A673 (cell line): ENCODE data around the gene LRRC10. TPM values are rescaled to one million over a fixed set of nuclear protein-coding genes. Genes with fewer than 3 reads are reported as not detected.

Experiments used
- BruUV-seq: library from RNA; stranded (reverse); fragments of 400-500 nt; replicated peaks from 2 replicates; lab custom pipeline; 2021; lab: Mats Ljungman, UMichigan
- CTCF ChIA-PET: fragments of 300-600 bp; sonication (Branson Sonifier 250); formaldehyde crosslinking; loops from one replicate; lab custom pipeline; 2022; ENCODE audit warnings: antibody characterized with exemption; lab: Charles Lee
- POLR2A ChIA-PET: fragments of 300-600 bp; sonication (Branson Sonifier 250); formaldehyde crosslinking; loops from one replicate; lab custom pipeline; 2022; ENCODE audit warnings: antibody characterized with exemption; ENCODE audit not compliant: low non-redundant PET; lab: Charles Lee
- DNase-seq: peaks from one replicate; pipeline ENCODE4 v3.0.0-alpha.2; 2015; ENCODE audit warnings: low spot score
- H3K27ac ChIP-seq: fragments of 200-600 bp; sonication (generic); 2 replicates; pipeline ENCODE4 v1.5.1; 2016; ENCODE audit warnings: mixed run types, low read depth, mild to moderate bottlenecking, mixed read lengths, antibody characterized with exemption, low read length; ENCODE audit not compliant: poor library complexity, severe bottlenecking
- H3K27me3 ChIP-seq: fragments of 200-600 bp; sonication (generic); replicated peaks from 2 replicates; pipeline ENCODE4 v1.6.1; 2017; ENCODE audit warnings: mixed run types, low read depth, mild to moderate bottlenecking, mixed read lengths, antibody characterized with exemption, low read length; ENCODE audit not compliant: insufficient read depth, poor library complexity
- H3K36me3 ChIP-seq: fragments of 200-600 bp; sonication (generic); 2 replicates; pipeline ENCODE4 v1.6.1; 2016; ENCODE audit warnings: mixed run types, mild to moderate bottlenecking, mixed read lengths, antibody characterized with exemption, low read length; ENCODE audit not compliant: insufficient read depth, poor library complexity, severe bottlenecking
- H3K4me1 ChIP-seq: fragments of 200-600 bp; sonication (generic); 2 replicates; pipeline ENCODE4 v1.6.1; 2017; ENCODE audit warnings: mixed run types, mild to moderate bottlenecking, mixed read lengths, antibody characterized with exemption, low read length; ENCODE audit not compliant: insufficient read depth, poor library complexity, severe bottlenecking
- H3K4me3 ChIP-seq: fragments of 200-600 bp; sonication (generic); 2 replicates; pipeline ENCODE4 v1.5.1; 2016; ENCODE audit warnings: low read depth, mixed run types, mild to moderate bottlenecking, mixed read lengths, low read length; ENCODE audit not compliant: poor library complexity, severe bottlenecking
- H3K9me3 ChIP-seq: fragments of 200-600 bp; sonication (generic); 2 replicates; pipeline ENCODE4 v1.6.1; 2016; ENCODE audit warnings: mixed run types, low read depth, mild to moderate bottlenecking, mixed read lengths, antibody characterized with exemption, low read length; ENCODE audit not compliant: poor library complexity, severe bottlenecking
- CTCF ChIP-seq: fragments of 300-800, 200-600 bp; sonication (generic); conservative IDR thresholded peaks from 2 replicates; pipeline ENCODE4 v1.5.1; 2017; ENCODE audit warnings: low read depth, mild to moderate bottlenecking, antibody characterized with exemption, low read length, moderate library complexity, mixed read lengths
- EZH2 ChIP-seq: fragments of 200-600 bp; sonication (generic); IDR thresholded peaks from 2 replicates; pipeline ENCODE4 v1.6.1; 2017; ENCODE audit warnings: borderline replicate concordance, low read depth, mild to moderate bottlenecking, mixed read lengths, antibody characterized with exemption, low read length; ENCODE audit not compliant: poor library complexity, severe bottlenecking
- intact Hi-C: fragments of 100-400 bp; cut with micrococcal nuclease; formaldehyde crosslinking; loops from one replicate; pipeline ENCODE4 v1.10.0; 2022; ENCODE audit not compliant: unreplicated experiment
- total RNA-seq: library from RNA; stranded (reverse); gene quantifications from 2 replicates; pipeline ENCODE4 v1.2.3, GENCODE V29; 2021

Gene LRRC10
- total RNA-seq, 1 experiment from 2014 or later: not detected

DNA sequence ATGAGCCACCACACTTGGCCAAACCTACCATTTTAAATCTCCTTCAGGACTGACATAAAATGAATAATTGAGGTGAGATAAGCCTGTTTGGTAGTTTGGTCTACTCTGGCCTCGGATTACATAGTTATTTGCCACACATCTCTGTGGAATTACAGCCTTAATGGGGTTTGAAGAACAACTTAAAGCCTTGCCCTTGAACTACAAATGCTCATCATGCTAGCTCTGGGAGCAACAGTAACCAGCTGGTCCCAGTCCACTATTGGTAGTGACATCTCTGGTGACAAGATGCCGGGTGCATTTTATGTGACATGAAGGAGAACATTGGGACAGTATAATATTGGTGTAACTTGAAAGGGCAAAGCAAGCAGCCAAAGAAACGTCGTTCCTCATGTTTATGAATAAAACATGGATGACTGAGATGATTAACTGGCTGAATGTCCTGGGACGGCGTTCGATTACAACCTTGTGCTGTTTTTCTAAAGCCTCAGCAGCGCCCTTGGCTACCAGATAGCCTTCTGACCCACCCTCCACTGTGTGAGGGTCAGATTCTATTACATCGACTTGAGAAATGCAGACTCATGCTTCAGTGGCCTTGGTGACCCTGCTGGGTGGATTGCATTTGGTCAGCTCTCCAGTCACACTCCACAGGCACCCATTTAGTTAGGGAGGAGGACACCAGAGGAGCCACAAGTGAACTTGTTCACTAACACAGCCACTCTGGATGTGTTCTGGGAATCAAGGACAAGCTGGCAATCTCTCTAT, 46.9 kb upstream of the LRRC10 start:
- TF ChIP-seq CTCF (no peak), EZH2 (no peak)
- ChIA-PET POLR2A (no interaction called here), CTCF (no interaction called here)
- intact Hi-C loops: no loop called here
- no peak overlapping the region for H3K27ac ChIP-seq
- H3K9me3 ChIP-seq: no peaks in the 10 kb centered on the region
- H3K4me1 ChIP-seq: no peaks in the 10 kb centered on the region
- no peak overlapping the region for H3K4me3 ChIP-seq
- H3K27me3 ChIP-seq: no peaks in the 10 kb centered on the region
- no peaks in the 10 kb centered on the region for H3K36me3 ChIP-seq
- no peak for DNase-seq
- BruUV-seq: no TSS peak

- POLR2A ChIA-PET: no interaction called here
- Histone ChIP-seq H3K27ac (no peak overlapping the region), H3K27me3 (no peaks in the 10 kb centered on the region), H3K4me1 (no peaks in the 10 kb centered on the region), H3K4me3 (no peak overlapping the region), H3K36me3 (no peaks in the 10 kb centered on the region), H3K9me3 (no peaks in the 10 kb centered on the region)
- no peak for DNase-seq
- intact Hi-C loops: no loop called here
- no TSS peak for BruUV-seq
- TF ChIP-seq EZH2 (no peak), CTCF (no peak)
- CTCF ChIA-PET: no interaction called here
Measured at GRCh38 chr12:69655616-69656340, 45.1 kb upstream of the LRRC10 start.

DNA sequence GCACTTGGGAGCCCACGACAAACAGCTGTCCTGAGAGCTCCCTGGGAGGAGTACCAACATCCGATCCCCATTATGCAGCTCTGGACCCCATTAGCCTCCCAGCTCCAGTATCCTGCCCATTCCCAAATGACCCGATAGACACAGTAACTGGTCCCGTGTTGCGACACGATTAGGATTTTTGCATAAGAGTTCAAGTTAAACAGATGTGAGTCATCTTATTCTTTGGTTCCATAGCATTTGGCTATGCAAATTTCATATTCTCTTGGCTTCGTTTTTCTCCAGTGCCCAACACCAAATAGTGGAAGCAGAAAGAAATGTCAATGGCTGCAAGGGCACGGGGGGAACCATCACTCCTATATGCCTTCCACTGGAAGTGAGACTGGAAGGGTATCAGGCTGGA, 43.0 kb upstream of the LRRC10 start:
- BruUV-seq: no TSS peak
- Histone ChIP-seq H3K27me3 (no peaks in the 10 kb centered on the region), H3K27ac (no peak overlapping the region), H3K4me1 (no peaks in the 10 kb centered on the region), H3K36me3 (no peaks in the 10 kb centered on the region), H3K4me3 (no peak overlapping the region), H3K9me3 (no peaks in the 10 kb centered on the region)
- DNase-seq: peak; percentile 18
- TF ChIP-seq EZH2: no peak
- CTCF ChIA-PET: no interaction called here
- POLR2A ChIA-PET: no interaction called here
- intact Hi-C loops: no loop called here
